ENCODE results near the gene DPP4.

The DPP4 gene

GRCh38 chr2:161952783-161953191 is 121.2 kb downstream of the DPP4 start:
- DNase-seq = no peak

GRCh38 chr2:161947836-161948235 is 126.2 kb downstream of the DPP4 start:
- DNase-seq = no peak

- DNase-seq = no peak
Observed at GRCh38 chr2:161947406-161947805, 126.6 kb downstream of the DPP4 start.

- no peak for DNase-seq
Observed at GRCh38 chr2:161946489-161947107, 127.4 kb downstream of the DPP4 start.

GRCh38 chr2:161943011-161943410 is 131.0 kb downstream of the DPP4 start:
- no peak for DNase-seq

Data from NCI-H2081 treated with DMSO at 0.1 percent for 48 hours (cell line).